ENCODE measurements around the gene COL8A1. TPM values are rescaled to one million over a fixed set of nuclear protein-coding genes. Genes with fewer than 3 reads are reported as not detected.

The COL8A1 gene
- total RNA-seq, 1 experiment from 2014 or later, result 0.13 TPM

- no peak for ATAC-seq
- H3K27me3 ChIP-seq (ENCODE audit: control insufficient read depth, insufficient read depth, low read length), result peaks cover 58% of the 10 kb centered on the region
- no peak for TF ChIP-seq SIN3A (IDR thresholded peaks at IDR 0.05; ENCODE audit: borderline replicate concordance, insufficient read depth, low read depth, low read length)
- TF ChIP-seq REST (IDR thresholded peaks at IDR 0.05; ENCODE audit: insufficient read depth in 1 of 2, low read depth in 2 of 2, low read length in 1 of 2), result no peak
- TF ChIP-seq POLR2AphosphoS5 (IDR thresholded peaks at IDR 0.05; ENCODE audit: low read depth, low read length), result no peak
- no peak for TF ChIP-seq CTCF (IDR thresholded peaks at IDR 0.05)
- TF ChIP-seq TCF7L2 (IDR thresholded peaks at IDR 0.05; ENCODE audit: low read depth, low read length), result no peak
- in situ Hi-C loops (cut with HindIII; ENCODE audit: low pct_unique_long_range_greater_than_20kb, low sequenced_read_pairs) (no loop called here), intact Hi-C loops (cut with micrococcal nuclease; ENCODE audit: unreplicated experiment) (no loop called here)
- ChIA-PET POLR2A (no interaction called here), CTCF (no interaction called here)
- DNase-seq (ENCODE audit: low read depth, low spot score), result no peak
- no peaks in the 10 kb centered on the region for H3K9me3 ChIP-seq (ENCODE audit: control insufficient read depth, insufficient read depth, low read depth, low read length)
- H3K4me1 ChIP-seq (ENCODE audit: control insufficient read depth, insufficient read depth, low read length), result peaks cover 14% of the 10 kb centered on the region; the same call in 1 of the 2 replicates
- no peak overlapping the region for H3K27ac ChIP-seq (ENCODE audit: low read length)
- H3K36me3 ChIP-seq (ENCODE audit: control insufficient read depth, insufficient read depth, low read length), result no peaks in the 10 kb centered on the region
- no TSS peak for BruUV-seq (replicated peaks)
- H3K4me3 ChIP-seq (ENCODE audit: low read depth in 2 of 2, low read length in 2 of 2), result no peak overlapping the region
Observed at GRCh38 chr3:99641982-99642381, 3.6 kb downstream of the COL8A1 start.

GRCh38 chr3:99644017-99644416, 5.6 kb downstream of the COL8A1 start:
- DNase-seq (ENCODE audit: low read depth, low spot score), result no peak
- BruUV-seq (replicated peaks), result no TSS peak
- in situ Hi-C loops (cut with HindIII; ENCODE audit: low pct_unique_long_range_greater_than_20kb, low sequenced_read_pairs), result no loop called here

More at GRCh38 chr3:99644017-99644416, 5.6 kb downstream of the COL8A1 start:
- intact Hi-C loops (cut with micrococcal nuclease; ENCODE audit: unreplicated experiment), result no loop called here
- Histone ChIP-seq H3K4me1 (ENCODE audit: control insufficient read depth, insufficient read depth, low read length) (no peaks in the 10 kb centered on the region), H3K27ac (ENCODE audit: low read length) (no peak overlapping the region), H3K36me3 (ENCODE audit: control insufficient read depth, insufficient read depth, low read length) (no peaks in the 10 kb centered on the region), H3K27me3 (ENCODE audit: control insufficient read depth, insufficient read depth, low read length) (peaks cover 47% of the 10 kb centered on the region), H3K9me3 (ENCODE audit: control insufficient read depth, insufficient read depth, low read depth, low read length) (no peaks in the 10 kb centered on the region), H3K4me3 (ENCODE audit: low read depth in 2 of 2, low read length in 2 of 2) (no peak overlapping the region)
- ChIA-PET CTCF (no interaction called here), POLR2A (no interaction called here)
- no peak for TF ChIP-seq REST (IDR thresholded peaks at IDR 0.05; ENCODE audit: insufficient read depth in 1 of 2, low read depth in 2 of 2, low read length in 1 of 2)
- no peak for TF ChIP-seq SIN3A (IDR thresholded peaks at IDR 0.05; ENCODE audit: borderline replicate concordance, insufficient read depth, low read depth, low read length)
- TF ChIP-seq POLR2AphosphoS5 (IDR thresholded peaks at IDR 0.05; ENCODE audit: low read depth, low read length), result no peak
- TF ChIP-seq CTCF (IDR thresholded peaks at IDR 0.05), result no peak
- no peak for TF ChIP-seq TCF7L2 (IDR thresholded peaks at IDR 0.05; ENCODE audit: low read depth, low read length)
- ATAC-seq, result no peak

Measured in Panc1 (cell line).